Forelimb muscle (tissue), 1 donor: ENCODE measurements around the gene VDAC2. TPM values are rescaled to one million over a fixed set of nuclear protein-coding genes. Genes with fewer than 3 reads are reported as not detected.

Source experiments
- DNase-seq: peaks from one replicate; pipeline ENCODE4 v3.0.0-alpha.2; 2013; ENCODE audit warnings: low read depth
- polyA plus RNA-seq: library from polyadenylated mRNA; unstranded; fragments of 120-200 nt; gene quantifications from one replicate; pipeline ENCODE4 v1.2.1, GENCODE V29; 2013; ENCODE audit not compliant: insufficient read length

The VDAC2 gene
- polyA plus RNA-seq, 1 donor: 339 TPM

GRCh38 chr10:75229971-75230370 is 19.4 kb downstream of the VDAC2 start:
- no peak for DNase-seq

- peak; percentile 62 for DNase-seq
Measured at GRCh38 chr10:75230600-75231038, 20.0 kb downstream of the VDAC2 start.

GRCh38 chr10:75231672-75232581 is 21.3 kb downstream of the VDAC2 start:
- DNase-seq: no peak

GRCh38 chr10:75233444-75234016 is 22.9 kb downstream of the VDAC2 start:
- DNase-seq: no peak

GRCh38 chr10:75234017-75234682 is 23.6 kb downstream of the VDAC2 start:
- no peak for DNase-seq

GRCh38 chr10:75234683-75235374 is 24.2 kb downstream of the VDAC2 start:
- DNase-seq: no peak

GRCh38 chr10:75235375-75236177 is 25.0 kb downstream of the VDAC2 start, which contains the start of gene COMTD1:
Gene COMTD1, minus strand, starts transcription at chr10:75235957. Its CDS starts 29 bp downstream, at chr10:75235928.
- peak; percentile 41 for DNase-seq

GRCh38 chr10:75236178-75236825 is 25.7 kb downstream of the VDAC2 start:
- DNase-seq: no peak

GRCh38 chr10:75238182-75239095 is 27.8 kb downstream of the VDAC2 start:
- DNase-seq: no peak

GRCh38 chr10:75239096-75239790 is 28.6 kb downstream of the VDAC2 start:
- no peak for DNase-seq

- DNase-seq: no peak
Measured at GRCh38 chr10:75240329-75241076, 29.9 kb downstream of the VDAC2 start.

- no peak for DNase-seq
Measured at GRCh38 chr10:75243426-75243825, 32.8 kb downstream of the VDAC2 start.

- no peak for DNase-seq
Measured at GRCh38 chr10:75244487-75245353, 34.1 kb downstream of the VDAC2 start.

- DNase-seq: no peak
Measured at GRCh38 chr10:75245354-75246250, 35.0 kb downstream of the VDAC2 start.

- no peak for DNase-seq
Measured at GRCh38 chr10:75246506-75246905, 35.9 kb downstream of the VDAC2 start.

GRCh38 chr10:75247797-75248196 is 37.2 kb downstream of the VDAC2 start:
- DNase-seq: no peak
